ENCODE data around the gene TRIM71. TPM values are rescaled to one million over a fixed set of nuclear protein-coding genes. Genes with fewer than 3 reads are reported as not detected.

The TRIM71 gene
- total and polyA plus RNA-seq, 9 donors, result 0.05 to 0.43 (median 0.07) TPM; not detected in 4

DNA sequence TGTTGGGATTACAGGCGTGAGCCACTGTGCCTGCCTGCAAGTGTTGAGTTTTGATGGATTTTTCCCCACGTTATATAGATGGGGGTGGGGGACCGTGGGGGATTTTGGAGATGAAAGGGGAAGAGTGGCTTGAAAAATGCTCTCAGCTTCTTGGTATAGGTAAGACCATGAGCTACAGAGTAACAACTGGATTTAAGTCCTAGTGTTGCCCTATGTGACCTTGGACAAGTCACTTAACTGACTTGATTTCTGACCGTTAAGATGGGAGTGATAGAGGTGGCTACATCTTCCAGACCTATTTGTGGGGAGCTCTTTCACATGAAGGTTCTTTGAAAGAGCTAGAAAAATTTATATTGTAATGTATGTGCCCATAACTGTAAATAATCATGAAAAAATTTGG, 13.3 kb downstream of the TRIM71 start:
- H3K4me3 ChIP-seq, result no peak overlapping the region
- intact Hi-C loops (cut with DNase I), result no loop called here
- TF ChIP-seq EP300 (IDR thresholded peaks at IDR 0.05) (no peak), POLR2A (IDR thresholded peaks at IDR 0.05) (no peak)
- TF ChIP-seq, protein P1, sequence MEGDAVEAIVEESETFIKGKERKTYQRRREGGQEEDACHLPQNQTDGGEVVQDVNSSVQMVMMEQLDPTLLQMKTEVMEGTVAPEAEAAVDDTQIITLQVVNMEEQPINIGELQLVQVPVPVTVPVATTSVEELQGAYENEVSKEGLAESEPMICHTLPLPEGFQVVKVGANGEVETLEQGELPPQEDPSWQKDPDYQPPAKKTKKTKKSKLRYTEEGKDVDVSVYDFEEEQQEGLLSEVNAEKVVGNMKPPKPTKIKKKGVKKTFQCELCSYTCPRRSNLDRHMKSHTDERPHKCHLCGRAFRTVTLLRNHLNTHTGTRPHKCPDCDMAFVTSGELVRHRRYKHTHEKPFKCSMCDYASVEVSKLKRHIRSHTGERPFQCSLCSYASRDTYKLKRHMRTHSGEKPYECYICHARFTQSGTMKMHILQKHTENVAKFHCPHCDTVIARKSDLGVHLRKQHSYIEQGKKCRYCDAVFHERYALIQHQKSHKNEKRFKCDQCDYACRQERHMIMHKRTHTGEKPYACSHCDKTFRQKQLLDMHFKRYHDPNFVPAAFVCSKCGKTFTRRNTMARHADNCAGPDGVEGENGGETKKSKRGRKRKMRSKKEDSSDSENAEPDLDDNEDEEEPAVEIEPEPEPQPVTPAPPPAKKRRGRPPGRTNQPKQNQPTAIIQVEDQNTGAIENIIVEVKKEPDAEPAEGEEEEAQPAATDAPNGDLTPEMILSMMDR (IDR thresholded peaks at IDR 0.05), result no peak
- WGBS, 3 donors, result 77 to 85% (median 84%) methylated on average over 4 of the region's 4 CpGs
- no peak for DNase-seq
- no peak overlapping the region for H3K27ac ChIP-seq
- no peaks in the 10 kb centered on the region for H3K4me1 ChIP-seq (ENCODE audit: insufficient read depth)
- no peaks in the 10 kb centered on the region for H3K36me3 ChIP-seq
- no peaks in the 10 kb centered on the region for H3K9me3 ChIP-seq
- no peaks in the 10 kb centered on the region for H3K27me3 ChIP-seq

DNA sequence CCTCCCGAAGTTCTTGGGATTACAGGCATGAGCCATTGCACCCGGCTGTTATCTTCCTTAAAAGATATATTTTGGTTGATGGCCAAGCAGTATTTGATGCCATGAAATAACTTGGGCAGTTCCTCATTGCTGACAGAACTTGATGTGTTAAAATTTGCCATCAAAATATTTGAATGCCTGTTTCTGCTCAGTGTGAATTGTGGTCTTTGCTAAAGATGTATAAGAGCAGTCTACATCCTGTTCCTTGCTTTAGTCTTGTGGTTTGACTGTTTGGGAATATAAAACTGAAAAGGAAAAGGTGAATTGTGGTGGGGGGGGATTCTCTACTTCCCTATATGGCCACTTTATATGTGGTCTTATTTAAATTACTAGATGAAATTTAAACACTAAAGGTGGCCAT, 14.0 kb downstream of the TRIM71 start:
- no peak overlapping the region for H3K27ac ChIP-seq
- 39 to 57% (median 44%) methylated on average over 2 of the region's 2 CpGs for WGBS, 3 donors
- no peak overlapping the region for H3K4me3 ChIP-seq
- DNase-seq, result no peak
- no peaks in the 10 kb centered on the region for H3K4me1 ChIP-seq (ENCODE audit: insufficient read depth)
- intact Hi-C loops (cut with DNase I), result no loop called here
- H3K27me3 ChIP-seq, result no peaks in the 10 kb centered on the region
- TF ChIP-seq POLR2A (IDR thresholded peaks at IDR 0.05), result no peak
- TF ChIP-seq EP300 (IDR thresholded peaks at IDR 0.05), result no peak
- TF ChIP-seq, protein P1 (IDR thresholded peaks at IDR 0.05), result no peak
- no peaks in the 10 kb centered on the region for H3K9me3 ChIP-seq
- H3K36me3 ChIP-seq, result no peaks in the 10 kb centered on the region

DNA sequence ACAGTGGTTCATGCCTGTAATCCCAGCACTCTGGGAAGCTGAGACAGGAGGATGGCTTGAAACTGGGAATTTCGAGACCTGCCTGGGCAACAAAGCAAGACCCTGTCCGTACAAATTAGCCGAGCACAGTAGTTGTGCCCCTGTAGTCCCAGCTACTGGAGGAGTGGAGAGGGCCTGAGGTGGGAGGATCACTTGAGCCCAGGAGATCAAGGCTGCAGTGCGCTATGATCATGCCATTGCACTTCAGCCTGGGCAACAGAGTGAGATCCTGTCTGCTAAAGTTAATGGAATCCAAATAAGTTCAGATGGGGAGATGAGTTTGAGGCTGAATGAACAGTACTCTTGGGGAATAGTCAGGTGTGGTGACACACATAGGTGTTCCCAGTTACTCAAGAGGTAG, 14.4 kb downstream of the TRIM71 start:
- 91 to 93% (median 92%) methylated on average over 4 of the region's 4 CpGs for WGBS, 3 donors
- H3K4me3 ChIP-seq, result no peak overlapping the region
- no peak overlapping the region for H3K27ac ChIP-seq
- H3K27me3 ChIP-seq, result no peaks in the 10 kb centered on the region
- no peaks in the 10 kb centered on the region for H3K9me3 ChIP-seq
- no peaks in the 10 kb centered on the region for H3K4me1 ChIP-seq (ENCODE audit: insufficient read depth)
- H3K36me3 ChIP-seq, result no peaks in the 10 kb centered on the region
- no peak for TF ChIP-seq EP300 (IDR thresholded peaks at IDR 0.05)
- DNase-seq, result no peak
- intact Hi-C loops (cut with DNase I), result no loop called here

DNA sequence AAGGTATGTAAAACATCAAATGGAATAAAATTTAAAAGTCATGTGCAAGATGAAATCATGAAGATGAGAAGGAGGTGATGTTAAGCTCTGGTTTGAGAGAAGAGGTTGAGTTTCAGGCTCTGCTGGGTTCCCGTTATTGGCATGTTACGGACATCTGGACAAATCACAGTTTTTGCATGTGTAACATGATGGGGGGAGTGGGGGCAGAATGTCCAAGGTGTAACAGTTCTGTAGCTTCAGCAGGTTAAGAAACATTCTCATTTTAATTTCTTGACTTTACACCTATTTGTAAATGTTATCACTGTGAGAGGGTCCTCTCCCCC, 17.2 kb downstream of the TRIM71 start:
- DNase-seq, result no peak
- Histone ChIP-seq H3K4me1 (ENCODE audit: insufficient read depth) (no peaks in the 10 kb centered on the region), H3K27ac (no peak overlapping the region), H3K27me3 (no peaks in the 10 kb centered on the region), H3K9me3 (no peaks in the 10 kb centered on the region), H3K36me3 (no peaks in the 10 kb centered on the region), H3K4me3 (no peak overlapping the region)
- 78 to 85% (median 84%) methylated on average over 2 of the region's 2 CpGs for WGBS, 3 donors
- intact Hi-C loops (cut with DNase I), result no loop called here
- TF ChIP-seq EP300 (IDR thresholded peaks at IDR 0.05), result no peak
- no peak for TF ChIP-seq POLR2A (IDR thresholded peaks at IDR 0.05)
- TF ChIP-seq, protein P1 (IDR thresholded peaks at IDR 0.05), result no peak

DNA sequence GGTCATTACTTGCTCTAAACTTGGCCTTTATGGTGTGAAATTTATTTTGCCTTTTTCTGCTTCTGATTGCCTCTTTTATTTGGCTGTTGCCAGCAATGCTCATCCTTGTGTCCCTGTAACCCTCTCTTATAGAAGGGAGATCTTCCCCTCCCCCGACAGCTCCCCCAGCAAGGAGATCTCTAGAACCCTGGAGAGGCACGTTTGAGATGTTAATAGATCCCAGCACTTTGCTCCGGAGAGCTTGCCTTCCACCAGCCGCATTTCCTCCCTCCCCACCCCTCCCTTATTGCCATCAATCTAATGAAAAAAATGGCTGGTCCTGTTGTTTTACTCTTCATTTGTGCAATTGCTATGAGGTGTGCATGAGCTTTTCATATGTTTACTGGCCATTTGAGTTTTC, 18.2 kb downstream of the TRIM71 start:
- Histone ChIP-seq H3K4me3 (no peak overlapping the region), H3K27me3 (no peaks in the 10 kb centered on the region), H3K9me3 (no peaks in the 10 kb centered on the region), H3K4me1 (ENCODE audit: insufficient read depth) (no peaks in the 10 kb centered on the region), H3K27ac (no peak overlapping the region), H3K36me3 (no peaks in the 10 kb centered on the region)
- TF ChIP-seq EP300 (IDR thresholded peaks at IDR 0.05) (no peak), POLR2A (IDR thresholded peaks at IDR 0.05) (no peak)
- TF ChIP-seq, protein P1 (IDR thresholded peaks at IDR 0.05), result no peak
- no peak for DNase-seq
- 43 to 45% (median 44%) methylated on average over 4 of the region's 4 CpGs for WGBS, 3 donors
- intact Hi-C loops (cut with DNase I), result no loop called here
